RCC 7860 (cell line): ENCODE measurements around the gene NRAS.

Experiments
- DNase-seq: peaks from one replicate; pipeline ENCODE4 v3.0.0-alpha.2; 2015; ENCODE audit warnings: low spot score
- FAIRE-seq: peaks from 2 replicates; lab custom pipeline; 2012; peaks lifted over from hg19 to GRCh38; lab: Jason Lieb, UNC

Gene NRAS

GRCh38 chr1:114685851-114686250 lies 30.7 kb downstream of the NRAS start:
- FAIRE-seq, result no peak
- no peak for DNase-seq

GRCh38 chr1:114677691-114678090 lies 38.9 kb downstream of the NRAS start:
- no peak for FAIRE-seq
- no peak for DNase-seq

- DNase-seq (no peak), FAIRE-seq (no peak)
These were observed 40.5 kb downstream of the NRAS start for GRCh38 chr1:114676115-114676514.

GRCh38 chr1:114671939-114672275 lies 44.7 kb downstream of the NRAS start:
- DNase-seq (no peak), FAIRE-seq (no peak)

- DNase-seq (no peak), FAIRE-seq (peak; percentile 23)
These were observed 45.3 kb downstream of the NRAS start for GRCh38 chr1:114671011-114671938.

GRCh38 chr1:114670083-114671010 lies 46.2 kb downstream of the NRAS start:
- FAIRE-seq (no peak), DNase-seq (peak; percentile 68)

- FAIRE-seq (no peak), DNase-seq (no peak)
These were observed 46.9 kb downstream of the NRAS start, which contains the start of gene DENND2C for GRCh38 chr1:114669562-114670082. Gene DENND2C (minus strand): TSS chr1:114670049. CDS start chr1:114625984, 44,065 bp downstream.

- DNase-seq (no peak), FAIRE-seq (no peak)
These were observed 47.6 kb downstream of the NRAS start for GRCh38 chr1:114668784-114669561.

GRCh38 chr1:114668373-114668772 lies 48.2 kb downstream of the NRAS start:
- FAIRE-seq (no peak), DNase-seq (no peak)

GRCh38 chr1:114666954-114667353 lies 49.6 kb downstream of the NRAS start:
- FAIRE-seq, result no peak
- DNase-seq, result no peak

GRCh38 chr1:114660238-114660637 lies 56.3 kb downstream of the NRAS start:
- no peak for FAIRE-seq
- DNase-seq, result no peak
